HepG2 (cell line): ENCODE measurements around the gene DMAC1. TPM values are rescaled to one million over a fixed set of nuclear protein-coding genes. Genes with fewer than 3 reads are reported as not detected.

Experiments
- ARHGAP35 ChIP-seq: sonication (generic); formaldehyde crosslinking; IDR thresholded peaks from 2 replicates; pipeline ENCODE4 v1.9.0; 2022; ENCODE audit warnings: mild to moderate bottlenecking, inconsistent platforms, moderate library complexity, missing genetic modification reagents, borderline replicate concordance
- ATF3 ChIP-seq: sonication (generic); formaldehyde crosslinking; IDR thresholded peaks from 2 replicates; pipeline ENCODE4 v1.4.0; 2020; ENCODE audit warnings: missing genetic modification reagents
- ATRX ChIP-seq: sonication (generic); formaldehyde crosslinking; IDR thresholded peaks from 2 replicates; pipeline ENCODE4 v1.4.0; 2020; ENCODE audit warnings: missing genetic modification reagents, borderline replicate concordance
- ESRRA ChIP-seq: sonication (generic); formaldehyde crosslinking; IDR thresholded peaks from 2 replicates; pipeline ENCODE4 v1.5.1; 2020; ENCODE audit warnings: mild to moderate bottlenecking, low read depth, missing genetic modification reagents
- HOXA7 ChIP-seq: sonication (generic); formaldehyde crosslinking; IDR thresholded peaks from 2 replicates; pipeline ENCODE4 v1.8.1; 2022; ENCODE audit warnings: mild to moderate bottlenecking, missing genetic modification reagents, moderate library complexity
- KDM2A ChIP-seq: sonication (generic); formaldehyde crosslinking; IDR thresholded peaks from 2 replicates; pipeline ENCODE4 v1.4.0; 2020; ENCODE audit warnings: low read depth, missing genetic modification reagents, borderline replicate concordance
- KDM5A ChIP-seq: fragments of 200-600 bp; sonication (generic); IDR thresholded peaks from 2 replicates; pipeline ENCODE4 v1.7.0; 2018; ENCODE audit warnings: antibody characterized with exemption, mild to moderate bottlenecking, low read length, borderline replicate concordance
- KLF11 ChIP-seq: IDR thresholded peaks from 2 replicates; pipeline ENCODE4 v1.6.1; 2016; ENCODE audit warnings: missing compliant biosample characterization
- PAF1 ChIP-seq: IDR thresholded peaks from 2 replicates; pipeline ENCODE4 v1.6.1; 2016; ENCODE audit warnings: missing genetic modification reagents, missing compliant biosample characterization
- RBM39 ChIP-seq: fragments of 200-400 bp; formaldehyde crosslinking; IDR thresholded peaks from one replicate; pipeline ENCODE4 v1.6.1; 2018; ENCODE audit warnings: antibody characterized with exemption, mild to moderate bottlenecking, low read depth, low read length; ENCODE audit not compliant: poor library complexity, severe bottlenecking
- SAFB2 ChIP-seq: sonication (generic); formaldehyde crosslinking; IDR thresholded peaks from 2 replicates; pipeline ENCODE4 v1.5.1; 2020; ENCODE audit warnings: missing genetic modification reagents, low read depth, mild to moderate bottlenecking, borderline replicate concordance
- SNRNP70 ChIP-seq: fragments of 200-400 bp; formaldehyde crosslinking; IDR thresholded peaks from 2 replicates; pipeline ENCODE4 v1.6.1; 2017; ENCODE audit warnings: mild to moderate bottlenecking, low read depth, low read length, moderate library complexity
- SP140L ChIP-seq: sonication (generic); formaldehyde crosslinking; IDR thresholded peaks from 2 replicates; pipeline ENCODE4 v1.4.0; 2020; ENCODE audit warnings: missing genetic modification reagents, borderline replicate concordance
- TBL1XR1 ChIP-seq: fragments of 150-350 bp; IDR thresholded peaks from 2 replicates; pipeline ENCODE4 v1.6.1; 2014; ENCODE audit warnings: borderline replicate concordance, low read length; ENCODE audit not compliant: partially characterized antibody
- TBP ChIP-seq: sonication (generic); formaldehyde crosslinking; IDR thresholded peaks from 2 replicates; pipeline ENCODE4 v1.5.0; 2020; ENCODE audit warnings: missing genetic modification reagents
- THAP9 ChIP-seq: sonication (generic); formaldehyde crosslinking; IDR thresholded peaks from 2 replicates; pipeline ENCODE4; 2020; ENCODE audit warnings: missing genetic modification reagents, mild to moderate bottlenecking, borderline replicate concordance
- ZBTB42 ChIP-seq: sonication (generic); formaldehyde crosslinking; IDR thresholded peaks from 2 replicates; pipeline ENCODE4 v1.5.0; 2020; ENCODE audit warnings: mild to moderate bottlenecking, missing genetic modification reagents
- ZIK1 ChIP-seq: sonication (generic); formaldehyde crosslinking; IDR thresholded peaks from 2 replicates; pipeline ENCODE4 v1.5.0; 2020; ENCODE audit warnings: mild to moderate bottlenecking, low read depth, missing genetic modification reagents, borderline replicate concordance
- ZNF230 ChIP-seq: sonication (generic); formaldehyde crosslinking; IDR thresholded peaks from 2 replicates; pipeline ENCODE4 v1.4.0; 2020; ENCODE audit warnings: mild to moderate bottlenecking, missing genetic modification reagents
- ZNF317 ChIP-seq: sonication (generic); formaldehyde crosslinking; IDR thresholded peaks from 2 replicates; pipeline ENCODE4 v1.5.0; 2020; ENCODE audit warnings: mild to moderate bottlenecking, missing genetic modification reagents
- ZNF331 ChIP-seq: sonication (generic); formaldehyde crosslinking; IDR thresholded peaks from 2 replicates; pipeline ENCODE4 v1.4.0; 2020; ENCODE audit warnings: missing genetic modification reagents
- ZNF441 ChIP-seq: sonication (generic); formaldehyde crosslinking; IDR thresholded peaks from 2 replicates; pipeline ENCODE4 v1.7.0; 2021; ENCODE audit warnings: missing genetic modification reagents, borderline replicate concordance
- ZNF576 ChIP-seq: sonication (generic); formaldehyde crosslinking; IDR thresholded peaks from 2 replicates; pipeline ENCODE4 v1.4.0; 2020; ENCODE audit warnings: mild to moderate bottlenecking, missing genetic modification reagents
- ZNF740 ChIP-seq: sonication (generic); formaldehyde crosslinking; IDR thresholded peaks from 2 replicates; pipeline ENCODE4 v1.4.0; 2020; ENCODE audit warnings: missing genetic modification reagents
- ZNF75D ChIP-seq: sonication (generic); formaldehyde crosslinking; IDR thresholded peaks from 2 replicates; pipeline ENCODE4 v1.8.1; 2023; ENCODE audit warnings: missing genetic modification reagents, mild to moderate bottlenecking, borderline replicate concordance
- ZNF790 ChIP-seq: sonication (generic); formaldehyde crosslinking; IDR thresholded peaks from 2 replicates; pipeline ENCODE4 v1.8.0; 2022; ENCODE audit warnings: missing genetic modification reagents, mild to moderate bottlenecking, borderline replicate concordance
- ZNF839 ChIP-seq: sonication (generic); formaldehyde crosslinking; IDR thresholded peaks from 2 replicates; pipeline ENCODE4 v1.4.0; 2020; ENCODE audit warnings: missing genetic modification reagents, mild to moderate bottlenecking, borderline replicate concordance
- ZNF878 ChIP-seq: sonication (generic); formaldehyde crosslinking; IDR thresholded peaks from 2 replicates; pipeline ENCODE4 v1.8.1; 2023; ENCODE audit warnings: mild to moderate bottlenecking, missing genetic modification reagents, moderate library complexity
- polyA plus RNA-seq, 8 experiments: library from polyadenylated mRNA; depleted of rRNA in 3 of 8; stranded (reverse) in 7 of 8; unstranded in 1 of 8; fragments of >200 nt; fragmentation: Illumina TruSeq in 4 of 8; extraction: Trizol in 4 of 8; gene quantifications; 2 replicates each; pipeline versions ENCODE4 v1.2.1 to v1.2.3, GENCODE V29; 2011 to 2016; ENCODE audit warnings: low read depth in 4 of 8, missing spikeins in 1 of 8, mixed read lengths in 1 of 8; ENCODE audit not compliant: insufficient read depth in 1 of 8
- total RNA-seq, 5 experiments: library from RNA; depleted of rRNA; stranded (reverse); fragments of >200 nt; fragmentation: Illumina TruSeq; extraction: Trizol; gene quantifications; 2 replicates each; pipeline ENCODE4 v1.2.3, GENCODE V29; 2016; ENCODE audit warnings: low read depth in 1 of 5

DMAC1 gene
- total and polyA plus RNA-seq, 2 of the 13 experiments (the other 11 are each of a cell fraction or from before 2014, with no cell fraction given) = 44.3 to 72.9 TPM

- no peak for TF ChIP-seq SNRNP70
- no peak for TF ChIP-seq ZNF839
- no peak for TF ChIP-seq ZNF75D (CRISPR knock-in tag)
- TF ChIP-seq ZBTB42 (CRISPR knock-in tag) = no peak
- no peak for TF ChIP-seq ZNF576
- TF ChIP-seq HOXA7 = no peak
- no peak for TF ChIP-seq TBL1XR1
- no peak for TF ChIP-seq RBM39
- peak; percentile 92 for TF ChIP-seq KDM2A (CRISPR knock-in tag)
- no peak for TF ChIP-seq PAF1 (CRISPR knock-in tag)
- TF ChIP-seq ZNF230 = peak; percentile 61; the same call in 1 of the 2 replicates
- TF ChIP-seq ARHGAP35 (CRISPR knock-in tag) = peak; percentile 54; the same call in 1 of the 2 replicates
- no peak for TF ChIP-seq THAP9 (CRISPR knock-in tag)
- no peak for TF ChIP-seq ZNF740 (CRISPR knock-in tag)
- TF ChIP-seq ATRX (CRISPR knock-in tag) = no peak
- no peak for TF ChIP-seq ATF3 (CRISPR knock-in tag)
- TF ChIP-seq ZNF878 (CRISPR knock-in tag) = no peak
- TF ChIP-seq SAFB2 = no peak; the same call in 1 of the 2 replicates
- TF ChIP-seq KDM5A = no peak
- no peak for TF ChIP-seq ZNF441
- TF ChIP-seq KLF11 (CRISPR knock-in tag) = no peak
- no peak for TF ChIP-seq SP140L
- no peak for TF ChIP-seq ZIK1
- no peak for TF ChIP-seq ZNF317 (CRISPR knock-in tag)
- peak; percentile 22; the same call in 1 of the 2 replicates for TF ChIP-seq ZNF331 (CRISPR knock-in tag)
- TF ChIP-seq TBP (CRISPR knock-in tag) = no peak
- TF ChIP-seq ZNF790 (CRISPR knock-in tag) = no peak
- TF ChIP-seq ESRRA = peak; percentile 61; the same call in 1 of the 2 replicates
These were observed at the start of gene DMAC1 (continued) for GRCh38 chr9:7799234-7799943.
